Left forelimb (tissue), 1 donor: ENCODE data around the gene RPS3.

Source experiments
- DNase-seq: peaks from one replicate; pipeline ENCODE4 v3.0.0-alpha.2; 2018; ENCODE audit warnings: low spot score

The RPS3 gene

DNA sequence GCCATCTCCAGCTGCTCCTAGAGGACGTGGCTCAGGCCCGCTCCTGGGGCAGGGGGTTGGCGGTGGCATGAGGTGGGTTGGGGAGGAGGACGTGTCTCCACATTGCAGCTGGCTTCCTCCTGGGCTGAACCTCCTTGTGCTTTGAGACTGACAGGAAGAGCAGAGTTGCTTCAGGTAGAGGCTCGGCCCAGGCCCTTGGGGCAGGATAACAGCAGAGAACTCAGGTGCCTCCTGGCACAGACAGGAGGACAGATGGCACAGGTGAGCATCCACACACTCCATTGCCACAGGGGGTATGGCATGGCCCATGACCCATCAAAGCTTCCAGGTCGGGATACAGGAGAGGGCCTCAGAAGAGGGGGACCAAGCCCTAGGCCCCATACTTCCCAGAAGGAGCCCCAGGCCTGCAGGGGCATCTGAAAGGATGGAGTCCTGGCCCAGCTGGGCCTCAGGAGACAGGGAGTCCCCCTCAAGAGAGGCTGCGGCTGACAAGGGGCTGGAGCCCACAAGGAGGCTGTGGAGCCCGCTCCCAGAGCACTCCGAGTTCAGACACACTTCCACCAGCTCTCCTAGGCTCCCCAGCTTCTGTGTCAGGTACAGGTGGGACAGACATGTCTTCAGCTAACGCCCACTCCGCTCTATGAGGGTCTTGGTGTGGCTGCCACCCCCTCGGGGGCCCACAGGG, 35.7 kb downstream of the RPS3 start:
- no peak for DNase-seq

DNA sequence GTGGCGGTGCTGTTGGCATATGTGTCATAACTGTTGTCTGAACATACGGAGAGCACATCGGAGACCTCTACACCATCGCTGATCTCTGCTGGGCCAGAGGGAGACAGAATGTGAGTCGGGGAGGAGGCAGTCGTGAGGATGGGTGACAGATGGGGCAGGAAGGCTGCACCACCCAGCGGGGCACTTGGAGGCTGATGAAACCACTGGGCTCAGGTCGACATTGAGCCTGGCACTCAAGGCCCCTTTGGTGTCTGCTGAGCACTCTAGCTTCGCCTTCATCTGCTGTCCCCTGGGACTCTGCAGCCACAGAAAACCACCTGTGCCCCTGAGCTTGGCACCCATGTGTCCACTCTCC, 36.2 kb downstream of the RPS3 start:
- DNase-seq, result no peak

DNA sequence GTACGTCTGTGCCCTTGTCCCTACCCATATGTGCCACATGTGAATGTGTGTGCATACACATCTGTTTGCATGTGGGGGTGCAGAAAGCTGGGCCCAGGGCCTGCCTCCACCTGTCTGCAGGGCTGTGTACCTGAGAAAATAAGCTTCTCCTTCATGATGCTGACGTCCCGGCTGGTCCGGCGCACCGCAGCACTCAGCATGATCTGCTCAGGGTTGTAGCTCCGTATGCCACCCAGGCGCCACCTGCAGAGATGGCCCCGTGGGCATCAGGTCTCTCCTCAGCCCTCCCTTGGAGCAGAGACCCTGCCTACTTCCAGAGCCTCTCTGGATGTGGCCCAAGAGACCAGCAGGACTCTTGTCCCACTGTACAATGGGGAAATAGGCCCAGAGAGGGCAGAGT, 37.5 kb downstream of the RPS3 start:
- DNase-seq, result no peak

GRCh38 chr11:75437966-75438659, 38.8 kb downstream of the RPS3 start:
- no peak for DNase-seq

DNA sequence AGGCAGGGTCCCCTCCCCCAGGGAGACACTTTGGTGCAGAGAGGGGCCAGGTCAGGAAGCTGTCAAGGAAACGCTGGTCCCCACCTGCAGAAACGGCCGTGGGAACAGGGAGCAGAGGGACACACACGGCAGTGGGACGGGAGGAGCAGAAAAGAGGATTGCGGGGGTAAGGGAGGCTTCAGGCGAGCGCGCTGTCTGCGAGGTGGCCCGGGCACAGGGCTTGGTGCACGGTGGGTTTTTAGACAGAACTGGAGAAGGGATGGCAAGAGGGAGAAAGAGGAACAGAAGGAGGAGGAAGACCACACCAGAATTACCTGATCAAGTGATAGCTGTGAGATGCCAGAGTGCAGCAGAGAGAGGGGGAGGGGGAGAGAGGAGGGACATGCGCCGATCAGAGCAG, 39.7 kb downstream of the RPS3 start:
- DNase-seq, result no peak

DNA sequence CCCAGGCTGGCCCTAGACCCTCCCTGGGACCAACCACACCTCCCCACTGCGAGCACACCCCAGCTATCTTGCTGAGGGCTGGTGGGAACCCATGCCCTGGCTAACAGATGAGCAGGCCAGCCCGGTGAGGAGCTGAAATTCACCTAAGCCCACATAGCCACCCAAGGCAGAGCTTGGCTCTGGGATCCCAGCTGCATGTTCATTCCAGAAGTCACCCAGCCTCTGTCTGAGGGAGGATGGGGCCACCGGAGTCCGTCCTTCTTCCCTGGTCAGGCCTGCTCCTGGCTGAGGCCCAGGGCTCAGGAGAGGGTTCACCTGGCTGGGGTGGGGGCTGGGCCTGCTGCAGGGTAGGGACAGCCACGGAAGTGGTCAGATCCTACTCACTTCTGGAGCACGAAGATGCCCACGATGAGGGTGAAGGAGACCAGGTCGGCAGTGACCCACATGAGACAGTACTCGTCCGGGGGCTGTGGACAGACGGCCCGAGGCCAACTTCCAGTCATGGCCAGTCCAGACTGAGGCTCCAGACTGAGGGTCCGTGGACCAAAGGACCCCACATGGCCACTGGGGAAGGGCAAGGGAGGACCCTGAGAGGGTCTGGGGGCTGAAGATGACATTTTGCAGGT, 40.3 kb downstream of the RPS3 start:
- DNase-seq, result no peak

GRCh38 chr11:75440960-75441803, 41.9 kb downstream of the RPS3 start:
- DNase-seq, result no peak

DNA sequence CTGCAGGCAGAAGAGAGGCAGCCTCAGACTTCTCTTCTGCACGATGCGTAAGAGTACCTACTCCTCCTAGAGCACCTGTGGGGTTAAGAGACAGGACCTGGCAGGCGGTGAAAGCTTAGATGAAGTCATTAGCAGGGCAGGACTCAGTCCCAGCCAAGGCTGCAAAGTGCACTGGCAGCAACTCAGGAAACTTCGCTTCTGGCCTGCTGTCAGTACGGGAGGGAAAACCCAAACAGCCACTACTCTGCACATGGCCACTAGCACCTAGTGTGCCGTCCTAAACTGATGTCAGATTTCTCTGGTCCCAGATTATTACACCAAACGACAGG, 42.5 kb downstream of the RPS3 start:
- DNase-seq, result no peak

DNA sequence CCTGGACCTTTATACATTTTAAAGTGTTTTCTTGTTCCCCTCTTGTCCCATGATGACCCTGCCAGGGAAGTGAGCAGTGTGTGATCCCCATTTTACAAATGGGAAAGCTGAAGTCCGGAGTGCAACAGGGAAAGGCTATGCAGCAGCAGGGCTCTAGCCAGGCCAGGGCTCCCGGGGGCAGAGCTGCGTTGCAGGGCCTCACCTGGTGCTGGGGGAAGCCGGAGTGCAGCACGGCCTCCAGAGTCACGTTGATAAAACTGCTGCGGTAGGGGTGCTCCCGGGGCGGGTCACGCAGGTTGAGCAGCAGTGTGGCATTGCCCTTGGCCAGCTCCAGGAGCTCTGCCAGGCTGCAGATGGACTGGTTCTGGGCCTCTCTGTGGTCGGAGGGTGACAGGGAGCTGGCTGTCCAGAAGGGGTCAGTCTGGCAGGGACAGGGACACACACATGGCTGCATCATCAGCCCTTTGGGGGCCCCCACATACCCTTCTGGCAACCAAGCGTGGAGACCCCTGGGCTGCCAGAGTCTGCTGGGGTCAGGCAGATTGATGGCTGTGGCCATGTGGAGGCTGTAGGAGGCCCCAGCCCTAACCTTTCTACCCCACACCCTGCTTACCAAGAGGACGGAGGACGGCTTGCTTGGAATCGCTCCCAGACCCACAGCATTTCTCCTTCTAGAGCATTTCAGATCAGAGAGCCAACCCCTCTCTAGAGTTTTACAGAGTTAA, 43.0 kb downstream of the RPS3 start:
- no peak for DNase-seq

DNA sequence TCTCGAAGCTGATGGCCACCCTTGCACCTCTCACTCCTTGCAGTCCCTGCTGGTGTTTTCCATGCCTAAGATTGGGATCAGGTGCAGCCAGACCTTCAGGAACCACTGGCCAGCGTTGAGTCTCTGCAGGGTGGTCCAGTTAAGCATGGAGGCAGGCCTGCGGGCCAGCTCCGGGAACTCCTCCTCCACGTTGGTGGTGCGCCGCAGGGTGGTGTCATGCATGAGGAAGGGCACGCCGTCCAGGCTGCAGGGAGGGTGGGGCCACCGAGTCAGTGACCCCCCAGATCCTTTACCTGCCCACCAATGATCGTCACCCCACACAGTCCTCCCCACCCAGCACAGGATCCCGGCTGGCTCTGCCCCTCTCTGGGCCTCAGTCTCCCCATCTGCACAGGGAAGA, 43.7 kb downstream of the RPS3 start:
- no peak for DNase-seq

- DNase-seq, result peak; percentile 85
Observed at GRCh38 chr11:75445315-75445953, 46.1 kb downstream of the RPS3 start.

- no peak for DNase-seq
Observed at GRCh38 chr11:75447415-75447814, 48.1 kb downstream of the RPS3 start.

GRCh38 chr11:75449271-75449670, 50.0 kb downstream of the RPS3 start:
- DNase-seq, result no peak

DNA sequence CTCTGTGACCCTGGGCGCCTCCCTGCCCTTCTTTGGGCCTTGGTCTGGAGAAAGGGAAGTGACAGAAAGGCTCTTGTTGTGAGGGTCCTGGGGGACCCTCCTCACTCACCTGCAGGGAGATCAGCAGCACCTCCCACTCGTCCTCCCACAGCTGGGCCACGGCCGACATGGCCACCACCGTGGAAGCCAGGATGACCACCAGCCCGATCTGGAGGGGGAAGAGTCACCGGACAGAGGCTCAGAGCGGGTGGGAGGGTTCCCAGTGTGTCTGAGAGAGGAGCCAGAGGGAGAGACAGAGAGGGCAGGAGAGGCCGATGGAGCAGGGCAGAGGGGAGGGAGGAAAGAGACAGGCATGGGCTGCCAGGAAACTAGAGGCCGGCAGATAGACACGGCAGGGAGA, 50.5 kb downstream of the RPS3 start:
- DNase-seq, result no peak

DNA sequence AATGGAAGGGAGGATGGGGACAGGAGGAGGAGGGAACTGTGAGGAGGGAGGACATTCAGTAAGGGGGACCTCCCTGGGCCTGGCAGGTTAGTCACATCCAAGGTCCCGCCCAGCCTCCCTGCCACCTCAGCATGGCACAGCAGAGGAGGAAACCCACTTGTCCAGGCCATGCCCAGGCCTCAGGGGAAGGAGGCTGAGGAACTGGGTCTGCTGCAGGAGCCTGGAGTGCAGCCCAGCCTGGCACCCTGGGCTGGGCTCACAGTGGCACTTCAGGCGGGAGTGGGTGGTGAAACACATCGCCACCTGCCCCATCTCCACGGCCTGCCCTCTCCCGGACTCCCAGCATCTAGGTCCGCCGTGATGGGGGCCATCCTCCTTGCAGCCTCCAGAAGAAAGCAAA, 50.9 kb downstream of the RPS3 start:
- DNase-seq, result no peak

- no peak for DNase-seq
Observed at GRCh38 chr11:75450826-75451821, 51.8 kb downstream of the RPS3 start.

GRCh38 chr11:75453916-75454655, 54.8 kb downstream of the RPS3 start:
- DNase-seq, result no peak

GRCh38 chr11:75454987-75455386, 55.7 kb downstream of the RPS3 start:
- DNase-seq, result no peak
